GM12864 (cell line): Measurements from ENCODE around the gene SNX14.
"Not testable (repeated sequence)": the region's sequence is repeated elsewhere in the genome, so short reads cannot be mapped to it uniquely, and the experiment has no call there.

Experiments used
- DNase-seq: peaks from one replicate; pipeline ENCODE4 v3.0.0-alpha.2; 2011; ENCODE audit warnings: low read depth
- H3K4me3 ChIP-seq: 2 replicates; pipeline ENCODE4 v1.5.1; 2011; ENCODE audit warnings: mild to moderate bottlenecking, low read depth, low read length, control low read depth
- CTCF ChIP-seq: IDR thresholded peaks from 2 replicates; pipeline ENCODE4 v1.5.1; 2011; ENCODE audit warnings: low read depth, mild to moderate bottlenecking, moderate library complexity, low read length, control low read depth, inconsistent platforms; ENCODE audit errors: missing control alignments

SNX14 gene

GRCh38 chr6:85585741-85586140 is 7.9 kb downstream of the SNX14 start:
- no peak overlapping the region for H3K4me3 ChIP-seq
- no peak for TF ChIP-seq CTCF
- DNase-seq = no peak

- DNase-seq, H3K4me3 ChIP-seq: not testable (repeated sequence)
Observed at GRCh38 chr6:85582832-85583231, 10.8 kb downstream of the SNX14 start.

- no peak for DNase-seq
- no peak for TF ChIP-seq CTCF
- no peak overlapping the region for H3K4me3 ChIP-seq
Observed at GRCh38 chr6:85581572-85581971, 12.1 kb downstream of the SNX14 start.

- DNase-seq = no peak
- no peak for TF ChIP-seq CTCF
Observed at GRCh38 chr6:85580878-85581267, 12.8 kb downstream of the SNX14 start.

GRCh38 chr6:85580118-85580877 is 13.4 kb downstream of the SNX14 start:
- H3K4me3 ChIP-seq = no peak overlapping the region
- no peak for TF ChIP-seq CTCF
- no peak for DNase-seq

More at GRCh38 chr6:85580878-85581267, 12.8 kb downstream of the SNX14 start:
- no peak overlapping the region for H3K4me3 ChIP-seq

- TF ChIP-seq CTCF = no peak
- no peak for DNase-seq
- H3K4me3 ChIP-seq = no peak overlapping the region
Observed at GRCh38 chr6:85579581-85579980, 14.1 kb downstream of the SNX14 start.

- TF ChIP-seq CTCF = no peak
- no peak for DNase-seq
- no peak overlapping the region for H3K4me3 ChIP-seq
Observed at GRCh38 chr6:85576476-85576875, 17.2 kb downstream of the SNX14 start.
